Measurements from ENCODE around the gene FHOD3.

FHOD3 gene

DNA sequence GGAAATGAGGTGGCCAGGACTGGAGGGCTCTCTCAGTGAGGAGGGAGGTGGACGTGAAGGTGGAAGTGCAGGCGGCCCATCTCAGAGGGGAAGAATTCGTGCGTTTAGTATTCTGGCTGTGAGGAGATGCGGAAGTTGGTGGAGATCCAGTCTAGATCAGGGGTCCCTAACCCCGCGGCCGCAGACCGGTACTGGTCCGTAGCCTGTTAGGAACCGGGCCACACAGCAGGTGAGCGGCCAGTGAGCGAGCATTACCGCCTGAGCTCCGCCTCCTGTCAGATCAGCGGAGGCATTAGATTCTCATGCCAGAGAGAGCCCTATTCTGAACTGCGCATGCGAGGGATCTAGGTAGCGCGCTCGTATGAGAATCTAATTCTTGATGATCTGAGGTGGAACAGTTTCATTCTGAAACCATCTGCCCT lies 1.6 kb upstream of the FHOD3 start:
- DNase-seq (ENCODE audit: low read depth in 2 of 2, low spot score in 1 of 2) = no peak

DNA sequence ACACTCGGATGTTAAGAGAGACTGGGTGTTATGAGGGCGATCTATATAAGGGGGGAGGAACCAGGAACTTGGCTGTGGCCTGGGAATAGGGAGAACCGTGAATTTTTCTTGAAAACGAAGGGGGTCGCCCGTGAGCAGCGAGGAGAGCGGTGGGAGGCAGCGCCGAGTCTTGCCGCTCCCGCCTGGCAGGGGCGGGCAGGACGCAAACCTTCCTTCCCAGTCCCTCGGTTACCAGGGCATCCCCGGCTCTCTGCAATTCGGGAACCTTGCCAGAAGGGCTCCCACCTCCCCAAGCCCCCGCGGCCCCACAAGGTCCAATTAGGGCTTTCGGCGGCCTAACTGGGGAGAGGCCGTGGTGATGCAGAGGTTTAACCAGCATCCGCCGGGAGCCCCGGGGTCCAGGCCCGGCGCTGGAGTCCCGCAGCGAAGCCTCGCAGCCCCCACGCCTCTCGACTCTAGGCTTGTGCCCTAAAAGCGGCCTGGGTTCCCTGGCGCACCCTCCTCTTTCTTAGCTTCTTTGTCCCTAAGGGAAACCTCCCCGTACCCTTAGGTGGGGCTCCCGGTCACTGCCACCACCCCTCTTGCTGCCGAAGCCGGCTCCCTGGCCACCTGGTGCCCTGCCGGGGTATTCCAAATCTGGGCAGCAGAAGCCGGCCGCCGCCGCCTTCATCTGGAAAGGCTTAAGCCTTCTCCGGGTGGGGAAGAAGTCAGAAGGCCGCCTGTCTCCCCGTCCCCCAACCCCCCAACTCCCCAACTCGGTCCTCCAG lies 680 bp upstream of the FHOD3 start:
- no peak for DNase-seq (ENCODE audit: low read depth in 2 of 2, low spot score in 1 of 2)

DNA sequence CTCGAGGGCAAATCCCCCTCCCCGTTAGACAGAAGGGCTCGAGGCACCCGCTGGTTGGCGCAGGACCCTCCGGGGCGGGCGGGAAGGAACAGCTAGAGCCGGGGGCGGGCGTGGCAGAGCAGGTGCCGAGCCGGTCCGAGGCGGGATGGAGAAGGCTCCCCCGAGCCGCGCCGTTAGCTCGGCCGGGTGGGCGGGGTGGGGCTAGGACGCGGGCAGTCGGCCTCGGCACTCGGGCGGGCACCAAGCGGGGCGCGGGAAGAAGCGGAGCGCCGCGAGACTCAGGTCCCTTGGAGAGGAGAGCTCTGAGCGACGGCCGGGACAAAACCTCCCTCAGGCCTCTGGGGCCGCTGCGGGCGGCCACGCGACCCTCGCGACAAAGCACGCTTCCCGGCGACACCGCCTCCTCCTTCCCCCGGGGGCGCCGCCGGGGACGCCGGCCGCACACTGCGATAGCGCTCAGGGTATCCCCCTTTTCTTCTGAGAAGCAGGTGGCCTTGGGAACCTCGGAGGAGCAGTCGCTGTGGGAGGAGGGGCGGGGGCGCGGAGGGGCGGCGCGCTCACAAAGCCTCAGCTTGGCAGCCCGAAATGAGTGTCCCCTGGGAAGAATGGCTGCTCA lies 721 bp downstream of the FHOD3 start:
- DNase-seq (ENCODE audit: low read depth in 2 of 2, low spot score in 1 of 2) = no peak

DNA sequence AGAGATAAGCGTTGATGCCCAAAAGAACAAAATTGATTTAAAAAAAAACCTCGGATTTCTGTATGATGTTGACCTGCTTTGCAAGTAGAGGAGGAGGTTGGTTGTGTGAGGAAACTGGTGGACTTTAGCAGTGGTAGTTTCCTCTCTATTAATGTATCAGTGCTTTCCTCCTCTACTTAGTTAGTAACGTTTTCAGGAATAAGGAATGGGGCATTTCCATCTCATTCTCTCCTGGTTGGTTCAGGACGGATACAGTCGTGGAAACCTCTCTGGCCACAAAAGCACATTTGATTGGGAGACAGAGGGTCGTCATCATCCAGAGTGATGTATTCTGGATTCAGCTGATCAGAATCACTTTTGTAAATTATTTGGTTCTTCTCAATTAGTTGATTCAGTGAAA lies 1.5 kb downstream of the FHOD3 start:
- no peak for DNase-seq (ENCODE audit: low read depth in 2 of 2, low spot score in 1 of 2)

DNA sequence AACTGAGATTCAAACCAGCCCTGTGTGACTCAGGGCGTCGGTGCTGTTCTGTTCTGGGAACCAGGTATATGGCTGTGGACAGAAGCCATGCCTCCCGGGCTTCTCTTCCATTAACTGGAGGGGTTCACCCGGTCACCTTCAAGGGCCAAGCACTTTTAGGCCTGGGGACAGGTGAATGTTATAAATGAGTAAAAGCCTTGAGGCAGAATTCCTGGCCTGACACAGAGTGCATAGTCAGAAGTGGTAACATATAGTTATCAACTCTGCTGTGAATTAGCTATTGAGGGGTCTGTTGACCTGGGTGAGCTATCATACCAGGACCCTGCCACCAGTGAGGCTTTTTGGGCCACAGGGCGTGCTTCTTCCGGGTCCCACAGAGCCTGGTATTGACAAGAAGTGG lies 2.7 kb downstream of the FHOD3 start:
- DNase-seq (ENCODE audit: low read depth in 2 of 2, low spot score in 1 of 2) = no peak

DNA sequence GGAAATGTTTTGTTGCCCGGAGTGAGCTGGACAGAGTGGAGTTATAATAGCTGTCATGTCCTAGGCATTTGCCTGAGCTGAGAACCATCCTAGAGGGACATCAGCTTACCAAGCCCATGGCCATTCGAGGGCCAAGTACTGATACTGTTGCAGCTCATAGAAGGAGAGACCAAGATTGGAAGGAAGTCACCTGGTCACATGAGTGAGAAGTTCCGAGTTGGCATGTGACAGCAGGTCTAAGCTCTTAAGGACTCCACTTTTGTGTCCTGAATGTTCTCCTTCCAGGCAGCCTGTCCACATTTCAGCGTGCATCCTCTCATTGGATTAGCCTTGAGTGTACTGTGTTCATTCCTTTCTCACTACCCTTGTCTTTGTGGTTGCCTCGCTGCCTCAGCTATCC lies 4.4 kb downstream of the FHOD3 start:
- DNase-seq (ENCODE audit: low read depth in 2 of 2, low spot score in 1 of 2) = no peak

DNA sequence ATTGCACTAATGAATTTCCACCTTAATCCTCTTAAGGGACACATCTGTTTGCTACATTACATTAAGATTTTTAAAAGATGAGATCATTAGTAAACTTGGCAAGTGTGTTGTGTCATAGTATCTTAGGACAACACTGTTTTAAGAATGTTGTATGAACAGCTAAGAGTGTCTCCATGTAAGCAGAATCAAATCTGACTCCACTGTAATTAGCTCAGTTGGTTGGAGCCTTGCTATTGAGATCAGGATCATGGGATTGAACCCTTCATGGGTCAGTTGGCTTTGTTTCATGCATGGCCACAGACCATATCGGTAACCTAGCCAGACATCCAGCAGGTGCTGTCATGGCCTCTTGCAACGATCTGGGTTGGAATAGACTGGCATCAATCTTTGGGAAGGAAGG lies 5.2 kb downstream of the FHOD3 start:
- no peak for DNase-seq (ENCODE audit: low read depth in 2 of 2, low spot score in 1 of 2)

DNA sequence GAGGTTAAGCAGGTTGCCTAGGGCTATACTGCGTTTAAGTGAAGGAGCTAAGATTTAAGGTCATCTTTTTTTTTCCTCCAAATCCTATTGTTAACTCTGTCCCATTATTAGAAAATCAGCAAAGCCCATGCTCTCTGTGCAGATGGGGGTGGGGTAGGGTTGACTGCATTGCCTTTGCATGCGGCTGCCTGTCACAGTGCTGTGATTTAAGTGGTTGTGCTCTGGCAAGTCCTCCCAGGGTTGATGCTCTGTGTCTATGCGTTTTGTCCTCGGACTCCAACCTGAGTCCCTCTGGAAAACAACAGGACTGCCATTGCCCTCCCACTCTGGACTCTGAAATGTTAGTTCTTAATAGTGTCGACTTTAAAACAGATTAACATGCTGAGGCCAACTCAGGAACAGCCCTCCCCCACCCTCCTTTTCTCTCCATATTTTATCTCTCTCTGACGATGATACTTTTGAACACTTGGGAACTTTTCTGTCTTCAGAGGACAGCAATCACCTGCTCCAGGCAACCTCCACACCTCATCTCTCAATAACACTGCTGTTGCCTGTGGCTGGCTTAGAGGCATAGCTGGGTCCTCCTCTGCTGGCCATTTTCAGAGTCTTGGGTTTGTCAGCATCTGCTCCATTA lies 5.8 kb downstream of the FHOD3 start:
- no peak for DNase-seq (ENCODE audit: low read depth in 2 of 2, low spot score in 1 of 2)

DNA sequence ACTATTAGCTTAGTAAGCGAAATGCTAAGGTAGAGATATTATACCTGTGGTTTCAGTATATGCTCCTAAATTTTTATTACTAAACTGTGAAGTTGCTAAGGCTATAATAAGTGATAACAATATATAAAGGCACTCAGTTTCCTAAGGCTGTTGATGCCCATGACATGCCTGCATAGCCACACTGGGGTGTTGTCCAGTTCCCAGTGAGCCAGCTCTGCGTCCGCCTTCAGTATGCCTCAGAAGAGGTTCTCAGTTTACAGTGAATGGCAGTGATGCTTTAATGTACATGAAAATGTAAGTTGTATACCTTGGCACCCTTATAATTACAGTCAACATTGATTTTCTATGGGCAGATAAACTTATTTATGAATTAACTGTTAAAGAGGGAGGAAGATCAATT lies 7.2 kb downstream of the FHOD3 start:
- no peak for DNase-seq (ENCODE audit: low read depth in 2 of 2, low spot score in 1 of 2)

DNA sequence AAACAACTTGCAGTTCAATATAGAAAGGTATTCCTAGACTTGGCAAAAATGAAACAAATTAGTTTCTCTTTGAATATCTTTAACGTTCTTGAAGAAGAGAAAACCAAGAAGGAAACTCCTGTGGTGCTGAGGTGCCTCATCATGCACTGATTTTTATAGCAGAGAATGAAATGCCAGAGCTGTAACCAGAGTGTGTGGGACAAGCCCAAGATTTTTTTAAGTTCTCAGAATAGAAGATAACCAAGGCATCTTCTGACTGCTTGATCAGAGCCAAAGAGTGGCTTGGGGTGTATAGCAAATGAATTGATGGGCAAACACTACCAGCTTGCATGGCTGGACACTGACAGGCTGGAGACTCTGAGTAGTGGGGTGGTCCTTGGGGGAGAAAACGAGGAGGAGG lies 7.9 kb downstream of the FHOD3 start:
- DNase-seq (ENCODE audit: low read depth in 2 of 2, low spot score in 1 of 2) = no peak

DNA sequence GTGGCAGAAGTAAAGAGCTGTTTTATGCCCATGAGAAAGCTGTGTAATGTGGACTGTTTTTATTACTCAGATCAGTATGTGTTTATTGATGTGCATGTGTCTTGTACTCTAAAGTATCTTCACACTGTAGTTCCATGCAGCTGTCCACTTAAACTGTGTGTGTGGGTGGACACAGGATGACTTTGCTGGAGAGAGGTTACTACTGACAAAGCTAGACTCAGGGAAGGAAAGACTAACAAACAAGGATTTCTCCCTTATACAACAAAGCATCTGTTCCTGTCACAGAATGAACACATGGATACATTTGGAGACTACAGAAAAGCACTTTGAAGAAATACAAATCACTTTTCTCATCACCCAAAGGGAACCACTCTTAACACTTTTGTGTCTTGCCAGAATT lies 10.0 kb downstream of the FHOD3 start:
- no peak for DNase-seq (ENCODE audit: low read depth in 2 of 2, low spot score in 1 of 2)

DNA sequence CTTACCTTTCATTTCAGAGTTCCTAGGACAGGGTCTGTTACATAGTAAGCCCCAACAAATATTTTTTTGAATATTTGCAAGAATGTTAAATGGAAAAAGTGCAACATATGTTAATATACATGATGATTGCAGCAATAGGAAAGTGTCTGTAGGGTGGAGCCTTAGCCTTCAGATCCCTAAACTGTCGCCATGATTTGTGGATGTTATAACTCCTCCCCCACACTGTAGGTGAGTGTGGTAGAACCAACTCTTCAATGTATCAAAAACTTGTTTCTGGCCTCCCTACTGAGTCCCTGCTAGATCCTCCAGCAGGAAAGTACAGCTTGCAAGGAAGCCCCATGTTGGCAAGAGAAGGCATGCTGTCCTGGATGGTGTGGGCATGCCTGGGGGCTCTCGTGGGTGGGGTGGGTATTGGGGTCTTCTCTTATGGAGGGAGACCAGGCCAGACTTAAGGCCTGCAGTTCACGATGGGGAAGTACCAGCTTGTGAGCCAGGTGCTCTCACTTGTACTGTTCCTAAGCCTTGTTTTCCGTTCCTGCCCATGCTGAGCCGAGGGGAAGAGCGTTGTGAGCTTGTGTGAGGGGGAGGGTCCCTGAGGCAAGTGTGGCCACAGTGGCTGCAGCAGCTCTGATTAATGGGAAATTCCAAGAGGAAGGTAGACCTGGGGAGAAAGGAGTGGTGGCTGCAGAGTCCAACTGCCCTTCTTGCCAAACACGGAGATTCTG lies 11.4 kb downstream of the FHOD3 start:
- DNase-seq (ENCODE audit: low read depth in 2 of 2, low spot score in 1 of 2) = no peak

DNA sequence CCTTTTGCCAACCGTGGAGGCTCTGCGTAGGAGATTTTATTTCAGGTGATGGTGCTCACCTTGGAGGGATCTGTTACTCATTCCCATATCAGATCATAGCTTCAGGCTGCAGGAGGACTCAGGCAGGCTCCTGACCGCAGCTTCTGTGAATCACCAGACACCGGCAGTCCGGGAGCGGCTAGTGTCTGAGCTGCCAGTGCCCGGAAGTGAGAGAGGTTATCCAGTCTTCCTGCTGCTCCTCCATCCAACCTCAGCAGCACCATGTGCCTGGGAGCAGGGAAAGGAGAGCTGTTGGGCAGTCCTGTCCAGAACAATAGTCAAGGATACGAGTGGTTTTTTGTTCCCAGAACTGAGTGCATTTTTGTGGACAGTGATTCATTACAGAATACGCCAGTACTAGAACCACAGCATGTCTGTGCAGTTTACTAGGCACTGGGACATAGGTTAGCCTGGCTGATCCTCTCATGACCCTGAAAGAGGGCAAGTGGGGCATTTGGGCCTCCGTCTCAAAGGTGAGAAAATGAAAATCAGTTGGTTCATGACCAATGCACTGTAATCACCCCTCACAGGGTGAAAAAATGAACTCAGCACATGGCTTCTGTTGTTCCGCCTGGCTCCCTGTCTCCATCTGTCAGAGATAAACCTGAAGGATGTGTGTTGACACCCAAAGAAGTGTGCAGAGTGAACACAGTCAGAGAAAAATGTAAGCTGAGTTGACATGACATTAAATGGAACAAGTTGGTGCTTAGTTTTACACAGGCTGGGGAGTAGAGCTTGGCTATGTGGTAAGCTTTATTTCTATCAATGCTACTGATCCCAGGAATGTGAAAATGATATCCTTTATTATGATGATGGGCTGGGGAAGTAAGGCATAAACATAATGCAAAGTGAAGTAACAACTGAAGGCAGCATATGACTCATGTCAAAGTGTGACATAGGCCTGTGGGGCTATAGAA lies 12.2 kb downstream of the FHOD3 start:
- DNase-seq (ENCODE audit: low read depth in 2 of 2, low spot score in 1 of 2) = no peak

DNA sequence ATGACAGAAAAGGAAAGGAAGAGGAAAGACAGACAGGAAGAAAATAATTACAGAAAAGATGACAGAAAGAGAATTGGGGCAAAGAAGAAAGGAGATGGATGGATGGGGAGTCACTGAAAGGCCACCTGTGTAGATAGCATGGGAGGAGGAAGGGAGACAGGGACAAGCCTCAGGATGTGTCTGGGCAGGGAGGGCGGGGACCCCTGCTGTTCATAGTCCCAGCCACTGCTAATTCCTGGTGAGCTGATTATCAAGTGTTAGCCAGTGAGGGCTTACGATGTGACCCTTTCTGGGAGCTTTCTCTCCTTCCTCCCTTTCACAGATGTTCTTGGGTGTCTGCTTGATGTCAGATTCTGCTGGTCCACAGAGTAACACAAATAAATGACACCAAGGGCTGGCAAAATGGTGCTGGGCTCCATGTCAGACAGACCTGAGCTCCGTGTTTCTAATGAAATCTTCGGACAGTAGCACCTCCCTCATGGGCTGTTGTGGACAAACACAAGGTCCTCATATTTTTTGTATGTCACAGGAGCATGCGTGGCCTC lies 13.6 kb downstream of the FHOD3 start:
- DNase-seq (ENCODE audit: low read depth in 2 of 2, low spot score in 1 of 2) = no peak

DNA sequence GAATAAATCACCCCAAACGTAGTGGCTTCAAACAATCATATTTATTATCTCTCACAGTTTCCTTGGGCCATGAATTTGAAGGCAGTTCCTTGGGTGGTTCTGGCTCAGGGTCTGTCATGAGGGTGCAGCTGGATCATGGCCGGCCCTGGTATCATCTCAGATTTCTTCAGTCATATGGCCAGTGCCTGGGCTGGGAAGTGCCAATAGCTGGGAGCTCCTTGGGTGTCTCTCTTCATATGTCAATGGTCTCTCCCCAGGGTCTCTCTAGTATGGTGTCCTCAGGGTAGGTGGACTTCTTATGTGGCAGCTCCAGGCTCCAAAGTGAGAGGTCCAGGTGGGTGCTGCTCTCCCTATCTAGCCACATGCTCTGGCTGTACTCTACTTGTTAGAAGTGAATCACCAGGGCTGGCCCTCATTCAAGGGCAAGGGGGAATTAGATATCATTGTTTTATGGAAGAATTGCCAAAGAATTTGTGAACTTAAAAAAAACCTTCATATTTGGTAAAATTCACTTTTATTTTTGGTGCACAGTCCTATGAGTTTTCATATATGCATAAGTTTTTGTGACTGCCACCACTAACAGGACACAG lies 15.4 kb downstream of the FHOD3 start:
- no peak for DNase-seq (ENCODE audit: low read depth in 2 of 2, low spot score in 1 of 2)

DNA sequence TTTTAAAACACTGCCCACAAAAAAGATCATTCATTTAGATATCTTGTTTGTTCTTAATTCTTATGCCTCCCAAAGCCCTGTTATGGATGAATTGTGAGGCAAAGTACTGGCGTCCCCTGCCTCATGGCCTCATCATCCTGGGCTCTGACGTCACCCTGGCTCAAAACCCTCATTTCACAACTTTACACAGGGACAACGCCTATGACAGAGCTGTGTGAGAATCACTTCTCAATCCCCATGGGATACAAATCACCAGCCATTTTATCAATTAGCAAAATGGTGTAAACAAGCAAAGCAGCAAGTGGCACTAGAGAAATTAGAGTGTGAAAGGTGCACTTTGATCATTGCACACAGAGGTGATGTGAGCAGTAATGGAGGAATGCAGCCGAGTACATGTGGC lies 16.6 kb downstream of the FHOD3 start:
- DNase-seq (ENCODE audit: low read depth in 2 of 2, low spot score in 1 of 2) = no peak

DNA sequence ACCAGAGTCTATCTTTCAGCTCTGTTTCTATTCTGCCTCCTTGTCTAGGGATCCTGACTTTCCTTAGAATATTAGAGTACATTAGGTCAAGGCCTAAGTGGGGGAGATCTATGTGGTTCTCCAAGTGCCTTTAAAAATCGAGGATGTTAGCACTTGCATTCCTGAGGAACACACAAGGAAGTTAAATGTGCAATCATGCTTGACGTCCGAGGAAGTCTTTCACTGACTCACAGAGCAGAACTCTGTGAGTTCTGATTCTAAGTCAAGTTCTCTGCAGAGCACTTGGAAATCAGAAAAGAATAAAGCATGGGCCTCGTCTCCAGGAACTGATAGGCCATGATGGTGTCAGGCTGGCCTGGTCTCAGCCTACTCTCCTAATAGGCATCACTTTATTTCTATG lies 17.2 kb downstream of the FHOD3 start:
- no peak for DNase-seq (ENCODE audit: low read depth in 2 of 2, low spot score in 1 of 2)

DNA sequence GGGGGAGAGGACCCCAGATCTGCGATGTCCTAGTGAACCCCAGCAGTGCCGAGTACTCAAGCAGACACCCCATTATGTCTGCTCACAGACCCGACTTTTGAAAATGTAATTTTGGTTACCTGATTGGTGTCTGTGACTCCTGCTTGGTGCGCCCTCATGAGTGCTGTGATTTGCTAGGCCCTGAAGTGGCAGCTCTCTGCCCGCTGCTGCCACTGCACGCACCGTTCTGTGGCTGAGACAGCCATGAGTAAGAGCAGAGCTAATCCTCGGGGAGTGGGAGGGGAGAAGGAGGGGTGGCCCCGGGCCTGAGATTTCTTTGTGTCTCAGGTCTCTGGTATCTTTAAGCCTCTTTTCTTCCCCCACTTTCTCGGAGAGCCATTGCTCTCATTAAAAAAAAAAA lies 18.2 kb downstream of the FHOD3 start:
- DNase-seq (ENCODE audit: low read depth in 2 of 2, low spot score in 1 of 2) = no peak

DNA sequence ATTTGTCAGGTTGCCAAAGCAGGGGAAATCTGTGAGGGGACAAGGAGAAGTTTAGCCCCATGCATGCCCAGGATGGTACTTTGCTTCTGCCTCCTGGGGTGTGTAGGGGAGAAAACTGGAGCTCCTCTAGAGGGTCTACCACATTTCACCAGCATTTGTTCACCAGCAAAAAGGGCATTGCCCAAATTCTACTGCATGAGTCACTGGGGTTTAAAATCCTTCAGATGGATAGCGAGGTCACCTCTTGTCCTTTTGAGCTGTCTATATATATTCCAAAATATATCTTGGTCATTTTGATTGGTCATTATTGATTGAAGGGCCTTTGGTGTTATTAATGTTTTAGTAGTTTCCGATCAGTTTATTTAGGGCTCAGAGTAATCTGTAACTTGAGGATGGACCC lies 18.7 kb downstream of the FHOD3 start:
- DNase-seq (ENCODE audit: low read depth in 2 of 2, low spot score in 1 of 2) = no peak

Measured in stimulated activated CD8-positive, alpha-beta memory T cell treated with anti-CD3 and anti-CD28 coated beads, Interleukin-4, amount 100 ng/mL, for 1 hour (primary cell).